H9 (cell line): ENCODE measurements around the gene CTNNA3. TPM values are rescaled to one million over a fixed set of nuclear protein-coding genes. Genes with fewer than 3 reads are reported as not detected.

Source experiments
- DNase-seq: peaks from one replicate; pipeline ENCODE4 v3.0.0-alpha.2; 2017
- H2AFZ ChIP-seq: one replicate; pipeline ENCODE4 v1.6.1; 2013; ENCODE audit warnings: mild to moderate bottlenecking, low read length, control low read depth, moderate library complexity
- H2AK5ac ChIP-seq: 2 replicates; pipeline ENCODE4 v1.6.1; 2013; ENCODE audit warnings: low read length, control low read depth, mixed read lengths; ENCODE audit not compliant: insufficient read length
- H2BK120ac ChIP-seq: one replicate; pipeline ENCODE4 v1.6.1; 2013; ENCODE audit warnings: low read depth, mild to moderate bottlenecking, low read length, control low read depth, inconsistent platforms; ENCODE audit not compliant: poor library complexity, severe bottlenecking
- H2BK12ac ChIP-seq: 2 replicates; pipeline ENCODE4 v1.6.1; 2013; ENCODE audit warnings: low read length, control low read depth, mixed read lengths, low read depth; ENCODE audit not compliant: insufficient read length
- H2BK15ac ChIP-seq: 2 replicates; pipeline ENCODE4 v1.6.1; 2013; ENCODE audit warnings: low read depth, low read length, control low read depth
- H2BK20ac ChIP-seq: one replicate; pipeline ENCODE4 v1.6.1; 2013; ENCODE audit warnings: low read depth, mild to moderate bottlenecking, low read length, control low read depth, inconsistent platforms; ENCODE audit not compliant: poor library complexity, severe bottlenecking
- H2BK5ac ChIP-seq: 2 replicates; pipeline ENCODE4 v1.6.1; 2013; ENCODE audit warnings: low read length, control low read depth, mixed read lengths; ENCODE audit not compliant: insufficient read length
- H3K14ac ChIP-seq: 2 replicates; pipeline ENCODE4 v1.6.1; 2013; ENCODE audit warnings: low read length, control low read depth; ENCODE audit not compliant: insufficient read depth
- H3K18ac ChIP-seq: 2 replicates; pipeline ENCODE4 v1.6.1; 2013; ENCODE audit warnings: low read depth, mild to moderate bottlenecking, mixed read lengths, low read length, control low read depth; ENCODE audit not compliant: insufficient read length
- H3K23ac ChIP-seq: 2 replicates; pipeline ENCODE4 v1.6.1; 2013; ENCODE audit warnings: low read length, control low read depth, mixed read lengths, low read depth; ENCODE audit not compliant: insufficient read length
- H3K23me2 ChIP-seq: 2 replicates; pipeline ENCODE4 v1.6.1; 2013; ENCODE audit warnings: low read depth, mild to moderate bottlenecking, mixed read lengths, low read length, control low read depth; ENCODE audit not compliant: insufficient read length, poor library complexity, severe bottlenecking
- H3K27ac ChIP-seq: 2 replicates; pipeline ENCODE4 v1.5.1; 2013; ENCODE audit warnings: low read length, control low read depth, mixed read lengths, low read depth; ENCODE audit not compliant: insufficient read length
- H3K27me3 ChIP-seq: 2 replicates; pipeline ENCODE4 v1.6.1; 2013; ENCODE audit warnings: low read length, control low read depth, inconsistent platforms; ENCODE audit not compliant: insufficient read depth
- H3K4ac ChIP-seq: 2 replicates; pipeline ENCODE4 v1.6.1; 2013; ENCODE audit warnings: low read depth, mild to moderate bottlenecking, control low read depth, inconsistent platforms, low read length, moderate library complexity
- H3K4me1 ChIP-seq: 2 replicates; pipeline ENCODE4 v1.6.1; 2013; ENCODE audit warnings: low read length, control low read depth, inconsistent platforms; ENCODE audit not compliant: insufficient read depth
- H3K4me2 ChIP-seq: 2 replicates; pipeline ENCODE4 v1.6.1; 2013; ENCODE audit warnings: low read length, control low read depth, mixed read lengths; ENCODE audit not compliant: insufficient read length, insufficient read depth
- H3K56ac ChIP-seq: 2 replicates; pipeline ENCODE4 v1.6.1; 2013; ENCODE audit warnings: low read depth, mild to moderate bottlenecking, mixed read lengths, low read length, control low read depth; ENCODE audit not compliant: insufficient read length
- H3K79me1 ChIP-seq: 2 replicates; pipeline ENCODE4 v1.6.1; 2013; ENCODE audit warnings: low read depth, mild to moderate bottlenecking, moderate library complexity, low read length, control low read depth, inconsistent platforms; ENCODE audit not compliant: insufficient read depth, poor library complexity, severe bottlenecking
- H3K79me2 ChIP-seq: 2 replicates; pipeline ENCODE4 v1.6.1; 2013; ENCODE audit warnings: low read length, control low read depth, inconsistent platforms; ENCODE audit not compliant: insufficient read depth
- H3K9ac ChIP-seq: 2 replicates; pipeline ENCODE4 v1.6.1; 2013; ENCODE audit warnings: low read length, control low read depth, mixed read lengths; ENCODE audit not compliant: insufficient read length; ENCODE audit errors: extremely low read depth
- H3K9me3 ChIP-seq: one replicate; pipeline ENCODE4 v1.6.1; 2013; ENCODE audit warnings: low read depth, low read length, inconsistent platforms; ENCODE audit not compliant: control insufficient read depth
- H3T11ph ChIP-seq: one replicate; pipeline ENCODE4 v1.6.1; 2013; ENCODE audit warnings: mild to moderate bottlenecking, low read length, control low read depth, inconsistent platforms
- H4K20me1 ChIP-seq: one replicate; pipeline ENCODE4 v1.6.1; 2013; ENCODE audit not compliant: control insufficient read depth, insufficient read length, insufficient read depth
- H4K5ac ChIP-seq: 2 replicates; pipeline ENCODE4 v1.6.1; 2013; ENCODE audit warnings: low read depth, mild to moderate bottlenecking, mixed read lengths, low read length, control low read depth; ENCODE audit not compliant: insufficient read length
- H4K8ac ChIP-seq: replicated peaks from 2 replicates; pipeline ENCODE4 v1.6.1; 2013; ENCODE audit warnings: low read length, control low read depth, mixed read lengths, low read depth; ENCODE audit not compliant: insufficient read length
- H4K91ac ChIP-seq: 2 replicates; pipeline ENCODE4 v1.6.1; 2013; ENCODE audit warnings: low read depth, mild to moderate bottlenecking, moderate library complexity, mixed read lengths, low read length, control low read depth; ENCODE audit not compliant: insufficient read length
- H3K27ac Mint-ChIP-seq, 3 experiments: 2 replicates in 2 of 3; 3 replicates in 1 of 3; pipeline ENCODE4 v1.8.0; 2020 to 2021; ENCODE audit warnings: mixed read lengths in 3 of 3, mild to moderate bottlenecking in 1 of 3, moderate library complexity in 1 of 3
- H3K27me3 Mint-ChIP-seq: 2 replicates; pipeline ENCODE4 v1.8.0; 2021; ENCODE audit warnings: low read depth, mild to moderate bottlenecking, moderate library complexity, mixed read lengths
- H3K36me3 Mint-ChIP-seq, 3 experiments: 2 replicates in 2 of 3; 3 replicates in 1 of 3; pipeline ENCODE4 v1.8.0; 2020 to 2021; ENCODE audit warnings: low read depth in 3 of 3, mixed read lengths in 3 of 3; ENCODE audit not compliant: insufficient read depth in 1 of 3
- H3K4me1 Mint-ChIP-seq, 2 experiments: 2 replicates each; pipeline ENCODE4 v1.8.0; 2020; ENCODE audit warnings: mixed read lengths in 2 of 2
- H3K4me3 Mint-ChIP-seq, 2 experiments: 2 replicates in 1 of 2; 3 replicates in 1 of 2; pipeline ENCODE4 v1.8.0; 2020 to 2021; ENCODE audit warnings: mild to moderate bottlenecking in 2 of 2, mixed read lengths in 2 of 2, moderate library complexity in 1 of 2
- H3K9me3 Mint-ChIP-seq, 2 experiments: 2 replicates in 1 of 2; 3 replicates in 1 of 2; pipeline ENCODE4 v1.8.0; 2020; ENCODE audit warnings: mild to moderate bottlenecking in 2 of 2, mixed read lengths in 2 of 2, moderate library complexity in 1 of 2
- CTCF ChIP-seq: fragments of 200-600 bp; sonication (generic); conservative IDR thresholded peaks from 3 replicates; pipeline ENCODE4 v1.8.0; 2021; ENCODE audit warnings: antibody characterized with exemption, mild to moderate bottlenecking
- WGBS: extraction: QIAGEN DNeasy Blood & Tissue Kit; methylation state at CpG from one replicate; pipeline ENCODE4 v1.1.7; 2013; ENCODE audit warnings: missing lambda C conversion rate, low lambda C conversion rate, mixed read lengths; ENCODE audit not compliant: insufficient read length; ENCODE audit errors: extremely low coverage; 5-methylcytosine and 5-hydroxymethylcytosine counted together
- total RNA-seq: library from RNA; stranded (reverse); gene quantifications from 2 replicates; pipeline ENCODE4 v1.2.1, GENCODE V29; 2021

The CTNNA3 gene
- total RNA-seq, 1 experiment from 2014 or later, result 3.3 TPM

GRCh38 chr10:66625709-66626590, 1070.0 kb downstream of the CTNNA3 start:
- H2BK12ac ChIP-seq, result no peak overlapping the region
- DNase-seq, result no peak
- H2BK5ac ChIP-seq, result no peak overlapping the region
- H4K5ac ChIP-seq, result no peak overlapping the region
- no peak overlapping the region for H3K9ac ChIP-seq
- H4K91ac ChIP-seq, result no peak overlapping the region
- H3K14ac ChIP-seq, result no peak overlapping the region
- no peak overlapping the region for H3K27ac ChIP-seq
- no peaks in the 10 kb centered on the region; a peak in 1 of 5 replicates for H3K9me3 Mint-ChIP-seq
- H3K4ac ChIP-seq, result no peak overlapping the region
- no peak overlapping the region for H2BK15ac ChIP-seq
- no peak overlapping the region for H4K8ac ChIP-seq
- no peaks in the 10 kb centered on the region for H3K23me2 ChIP-seq
- H2BK120ac ChIP-seq, result no peak overlapping the region
- H3T11ph ChIP-seq, result no peak overlapping the region
- H3K4me2 ChIP-seq, result no peak overlapping the region
- no peak overlapping the region for H2BK20ac ChIP-seq
- no peak overlapping the region for H2AFZ ChIP-seq
- no peak for TF ChIP-seq CTCF
- no peaks in the 10 kb centered on the region for H3K27me3 ChIP-seq
- no peak overlapping the region for H3K56ac ChIP-seq
- WGBS, result no CpG with 5 or more reads among the region's 4 CpGs
- peak overlapping the region in 1 of 3 experiments; percentile 62; a peak in 1 of 7 replicates for H3K27ac Mint-ChIP-seq
- H3K27me3 Mint-ChIP-seq, result no peaks in the 10 kb centered on the region
- H2AK5ac ChIP-seq, result no peak overlapping the region
- peaks cover 0 to 2% of the 10 kb centered on the region in 2 experiments; a peak in 1 of 4 replicates for H3K4me1 Mint-ChIP-seq
- H3K18ac ChIP-seq, result no peak overlapping the region
- no peaks in the 10 kb centered on the region for H3K36me3 Mint-ChIP-seq
- H3K79me2 ChIP-seq, result no peaks in the 10 kb centered on the region
- no peaks in the 10 kb centered on the region for H3K79me1 ChIP-seq
- no peaks in the 10 kb centered on the region for H3K4me1 ChIP-seq
- no peak overlapping the region for H3K23ac ChIP-seq
- H3K9me3 ChIP-seq, result no peaks in the 10 kb centered on the region
- H4K20me1 ChIP-seq, result no peaks in the 10 kb centered on the region
- H3K4me3 Mint-ChIP-seq, result no peak overlapping the region
